OCI-LY1 (cell line): ENCODE measurements around the gene MCRS1.

Experiments used
- CTCF ChIP-seq: fragments of 200-600 bp; sonication (generic), shearing (Covaris generic); IDR thresholded peaks from 2 replicates; pipeline ENCODE4 v1.5.1; 2017; ENCODE audit warnings: mild to moderate bottlenecking, antibody characterized with exemption, low read length, moderate library complexity, mixed read lengths
- EZH2 ChIP-seq: fragments of 200-600 bp; sonication (generic), shearing (Covaris generic); IDR thresholded peaks from 2 replicates; pipeline ENCODE4 v1.8.0; 2017; ENCODE audit warnings: borderline replicate concordance, mixed run types, mild to moderate bottlenecking, antibody characterized with exemption, low read length, moderate library complexity, mixed read lengths

- TF ChIP-seq CTCF (no peak), EZH2 (no peak)
Measured at GRCh38 chr12:49543914-49544815, 23.8 kb downstream of the MCRS1 start.
